Liver (tissue), 9 donors: ENCODE measurements around the gene SLC22A8. TPM values are rescaled to one million over a fixed set of nuclear protein-coding genes. Genes with fewer than 3 reads are reported as not detected.

ENCODE experiments used
- DNase-seq: peaks from one replicate; pipeline ENCODE4 v3.0.0-alpha.2; 2017; ENCODE audit warnings: low spot score
- H3K27ac ChIP-seq, 2 donors: one replicate each; pipeline ENCODE4 v1.7.0; 2013; ENCODE audit warnings: inconsistent platforms in 2 of 2, low read length in 2 of 2, control low read depth in 1 of 2, low read depth in 1 of 2, mild to moderate bottlenecking in 1 of 2
- H3K27me3 ChIP-seq, 4 donors: one replicate each; pipeline versions ENCODE4 v1.6.1 to v1.7.0; 2013; ENCODE audit warnings: low read length in 3 of 4, inconsistent platforms in 1 of 4, mild to moderate bottlenecking in 1 of 4, moderate library complexity in 1 of 4; ENCODE audit not compliant: control insufficient read depth in 4 of 4, insufficient read depth in 4 of 4
- H3K36me3 ChIP-seq, 4 donors: one replicate each; pipeline versions ENCODE4 v1.6.1 to v1.7.0; 2013; ENCODE audit warnings: low read length in 3 of 4, mild to moderate bottlenecking in 3 of 4, low read depth in 1 of 4, moderate library complexity in 1 of 4; ENCODE audit not compliant: control insufficient read depth in 4 of 4, insufficient read depth in 3 of 4
- H3K4me1 ChIP-seq, 4 donors: one replicate each; pipeline versions ENCODE4 v1.6.1 to v1.7.0; 2013; ENCODE audit warnings: low read length in 3 of 4, mild to moderate bottlenecking in 3 of 4, moderate library complexity in 1 of 4; ENCODE audit not compliant: control insufficient read depth in 4 of 4, insufficient read depth in 4 of 4
- H3K4me3 ChIP-seq, 3 donors: one replicate each; pipeline versions ENCODE4 v1.6.1 to v1.7.0; 2013; ENCODE audit warnings: low read length in 3 of 3, control low read depth in 1 of 3, low read depth in 1 of 3, mild to moderate bottlenecking in 1 of 3
- H3K9ac ChIP-seq, 2 donors: one replicate each; pipeline ENCODE4 v1.7.0; 2013; ENCODE audit warnings: low read length in 2 of 2, mild to moderate bottlenecking in 2 of 2, moderate library complexity in 2 of 2, control low read depth in 1 of 2, low read depth in 1 of 2
- H3K9me3 ChIP-seq, 4 donors: one replicate each; pipeline versions ENCODE4 v1.6.1 to v1.7.0; 2013; ENCODE audit warnings: low read length in 3 of 4; ENCODE audit not compliant: control insufficient read depth in 4 of 4
- EGR1 ChIP-seq, 2 donors: IDR thresholded peaks; 2 replicates each; pipeline ENCODE4 v1.6.1; 2016 to 2018; ENCODE audit warnings: antibody characterized with exemption in 2 of 2, low read depth in 2 of 2
- FOXA2 ChIP-seq: IDR thresholded peaks from 2 replicates; pipeline ENCODE4 v1.6.1; 2016; ENCODE audit warnings: antibody characterized with exemption
- GABPA ChIP-seq, 2 donors: IDR thresholded peaks in 1 of 2; conservative IDR thresholded peaks in 1 of 2; 2 replicates each; pipeline ENCODE4 v1.6.1; 2016; ENCODE audit warnings: antibody characterized with exemption in 2 of 2, mild to moderate bottlenecking in 1 of 2, moderate library complexity in 1 of 2
- HNF4A ChIP-seq, 2 donors: conservative IDR thresholded peaks; 2 replicates each; pipeline ENCODE4 v1.6.1; 2016; ENCODE audit warnings: antibody characterized with exemption in 2 of 2, mild to moderate bottlenecking in 2 of 2
- HNF4G ChIP-seq: IDR thresholded peaks from 2 replicates; pipeline ENCODE4 v1.6.1; 2016; ENCODE audit warnings: antibody characterized with exemption
- JUND ChIP-seq, 2 donors: IDR thresholded peaks; 2 replicates each; pipeline ENCODE4 v1.6.1; 2016; ENCODE audit warnings: antibody characterized with exemption in 2 of 2
- MAX ChIP-seq: IDR thresholded peaks from 2 replicates; pipeline ENCODE4 v1.6.1; 2016; ENCODE audit warnings: antibody characterized with exemption
- NR2F2 ChIP-seq: IDR thresholded peaks from 2 replicates; pipeline ENCODE4 v1.6.1; 2016; ENCODE audit warnings: antibody characterized with exemption
- RAD21 ChIP-seq, 2 donors: IDR thresholded peaks; 2 replicates each; pipeline ENCODE4 v1.6.1; 2016; ENCODE audit warnings: antibody characterized with exemption in 2 of 2, mild to moderate bottlenecking in 2 of 2
- REST ChIP-seq: IDR thresholded peaks from 2 replicates; pipeline ENCODE4 v1.6.1; 2016; ENCODE audit warnings: antibody characterized with exemption, mild to moderate bottlenecking
- RXRA ChIP-seq, 2 donors: IDR thresholded peaks; 2 replicates each; pipeline ENCODE4 v1.6.1; 2017 to 2018; ENCODE audit warnings: antibody characterized with exemption in 2 of 2, mild to moderate bottlenecking in 1 of 2
- SP1 ChIP-seq: IDR thresholded peaks from 2 replicates; pipeline ENCODE4 v1.6.1; 2018; ENCODE audit warnings: antibody characterized with exemption, mild to moderate bottlenecking
- TAF1 ChIP-seq: conservative IDR thresholded peaks from 2 replicates; pipeline ENCODE4 v1.6.1; 2016; ENCODE audit warnings: antibody characterized with exemption, mild to moderate bottlenecking
- YY1 ChIP-seq: IDR thresholded peaks from 2 replicates; pipeline ENCODE4 v1.6.1; 2016; ENCODE audit warnings: antibody characterized with exemption, mild to moderate bottlenecking
- ZBTB33 ChIP-seq: IDR thresholded peaks from 2 replicates; pipeline ENCODE4 v1.6.1; 2016; ENCODE audit warnings: antibody characterized with exemption
- WGBS: extraction: QIAGEN DNeasy Blood & Tissue Kit; methylation state at CpG from one replicate; pipeline ENCODE4 v1.1.7; 2013; 5-methylcytosine and 5-hydroxymethylcytosine counted together
- polyA plus RNA-seq, 2 donors: library from polyadenylated mRNA; stranded (reverse) in 1 of 2; unstranded in 1 of 2; fragments of 200-250 nt in 1 of 2; fragments of >200 nt in 1 of 2; fragmentation: Nextera tagmentation in 1 of 2; extraction: Ambion mirVana in 1 of 2; gene quantifications; one replicate each; pipeline versions ENCODE4 v1.2.1 to v1.2.3, GENCODE V29; 2013 to 2015
- total RNA-seq, 2 donors: library from RNA; depleted of rRNA; stranded (reverse); fragments of >200 nt; gene quantifications; one replicate each; pipeline ENCODE4 v1.2.3, GENCODE V29; 2014
- TF ChIP-seq, protein P1 (sequence below): IDR thresholded peaks from 2 replicates; pipeline ENCODE4 v1.6.1; 2016; ENCODE audit warnings: antibody characterized with exemption
- donor health status: healthy.
- donor health status: healthy.
- donor health status: healthy.
- donor health status: healthy.
- donor health status: healthy.

SLC22A8 gene
- total and polyA plus RNA-seq, 4 donors = not detected

GRCh38 chr11:63010934-63011439 is 4.7 kb downstream of the SLC22A8 start:
- H3K4me3 ChIP-seq = no peak overlapping the region
- H3K4me1 ChIP-seq = no peaks in the 10 kb centered on the region
- H3K36me3 ChIP-seq = no peaks in the 10 kb centered on the region
- TF ChIP-seq REST = no peak
- H3K9ac ChIP-seq = no peak overlapping the region
- DNase-seq = no peak
- no peaks in the 10 kb centered on the region for H3K27me3 ChIP-seq
- WGBS = 86% methylated on average over 5 of the region's 5 CpGs
- no peak overlapping the region for H3K27ac ChIP-seq
- no peaks in the 10 kb centered on the region for H3K9me3 ChIP-seq

- no peaks in the 10 kb centered on the region for H3K27me3 ChIP-seq
- no peak for DNase-seq
- no peaks in the 10 kb centered on the region for H3K4me1 ChIP-seq
- no peak overlapping the region for H3K27ac ChIP-seq
- no peak overlapping the region for H3K9ac ChIP-seq
- no peaks in the 10 kb centered on the region for H3K9me3 ChIP-seq
- WGBS = 91% methylated on average over 5 of the region's 5 CpGs
- TF ChIP-seq EGR1 (IDR thresholded peaks at IDR 0.05; ENCODE audit: low read depth in 2 of 2) (no peak), MAX (no peak), RAD21 (IDR thresholded peaks at IDR 0.05) (no peak), JUND (IDR thresholded peaks at IDR 0.05) (no peak), ZBTB33 (no peak)
- H3K4me3 ChIP-seq = no peak overlapping the region
- no peaks in the 10 kb centered on the region for H3K36me3 ChIP-seq
These were observed 7.7 kb downstream of the SLC22A8 start for GRCh38 chr11:63007920-63008319.

GRCh38 chr11:63001456-63001855 is 14.2 kb downstream of the SLC22A8 start:
- no peak for DNase-seq
- no peaks in the 10 kb centered on the region for H3K9me3 ChIP-seq
- H3K27ac ChIP-seq = no peak overlapping the region
- H3K27me3 ChIP-seq = no peaks in the 10 kb centered on the region
- H3K4me1 ChIP-seq = no peaks in the 10 kb centered on the region
- H3K36me3 ChIP-seq = no peaks in the 10 kb centered on the region
- H3K9ac ChIP-seq = no peak overlapping the region
- WGBS = 81% methylated on average over 9 of the region's 9 CpGs
- H3K4me3 ChIP-seq = no peak overlapping the region
- TF ChIP-seq JUND (IDR thresholded peaks at IDR 0.05) (no peak), HNF4G (no peak), TAF1 (no peak), REST (no peak), FOXA2 (no peak), RXRA (IDR thresholded peaks at IDR 0.05) (no peak), GABPA (IDR thresholded peaks at IDR 0.05 in 1 of 2, conservative IDR thresholded peaks at IDR 0.05 in 1 of 2) (no peak), NR2F2 (no peak), YY1 (no peak), EGR1 (IDR thresholded peaks at IDR 0.05; ENCODE audit: low read depth in 2 of 2) (no peak), MAX (no peak), SP1 (no peak), HNF4A (conservative IDR thresholded peaks at IDR 0.05) (no peak), RAD21 (IDR thresholded peaks at IDR 0.05) (no peak)
- TF ChIP-seq, protein P1, sequence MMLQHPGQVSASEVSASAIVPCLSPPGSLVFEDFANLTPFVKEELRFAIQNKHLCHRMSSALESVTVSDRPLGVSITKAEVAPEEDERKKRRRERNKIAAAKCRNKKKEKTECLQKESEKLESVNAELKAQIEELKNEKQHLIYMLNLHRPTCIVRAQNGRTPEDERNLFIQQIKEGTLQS = no peak
